ENCODE data around the gene MBNL3. TPM values are rescaled to one million over a fixed set of nuclear protein-coding genes. Genes with fewer than 3 reads are reported as not detected.

The MBNL3 gene
- total RNA-seq, 1 experiment from 2014 or later = 4.0 TPM

- no peaks in the 10 kb centered on the region for H3K36me3 Mint-ChIP-seq
- H3K27ac Mint-ChIP-seq = no peak overlapping the region
- H3K27me3 Mint-ChIP-seq (ENCODE audit: low read depth) = peaks cover 100% of the 10 kb centered on the region
- peaks cover 21% of the 10 kb centered on the region for H3K4me1 Mint-ChIP-seq
- ATAC-seq = no peak
- POLR2A ChIA-PET = no interaction called here
- no peak overlapping the region for H3K4me3 Mint-ChIP-seq
- DNase-seq (ENCODE audit: low spot score) = no peak
- no peaks in the 10 kb centered on the region for H3K9me3 Mint-ChIP-seq
- TF ChIP-seq, protein P1, sequence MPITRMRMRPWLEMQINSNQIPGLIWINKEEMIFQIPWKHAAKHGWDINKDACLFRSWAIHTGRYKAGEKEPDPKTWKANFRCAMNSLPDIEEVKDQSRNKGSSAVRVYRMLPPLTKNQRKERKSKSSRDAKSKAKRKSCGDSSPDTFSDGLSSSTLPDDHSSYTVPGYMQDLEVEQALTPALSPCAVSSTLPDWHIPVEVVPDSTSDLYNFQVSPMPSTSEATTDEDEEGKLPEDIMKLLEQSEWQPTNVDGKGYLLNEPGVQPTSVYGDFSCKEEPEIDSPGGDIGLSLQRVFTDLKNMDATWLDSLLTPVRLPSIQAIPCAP (CRISPR knock-in tag; IDR thresholded peaks at IDR 0.05) = no peak
- no peak for TF ChIP-seq NFATC4 (CRISPR knock-in tag; IDR thresholded peaks at IDR 0.05)
- TF ChIP-seq MLX (CRISPR knock-in tag; IDR thresholded peaks at IDR 0.05) = no peak
- no peak for TF ChIP-seq GRHL2 (CRISPR knock-in tag; IDR thresholded peaks at IDR 0.05; ENCODE audit: insufficient replicate concordance, severe bottlenecking)
- no peak for TF ChIP-seq FOXP1 (CRISPR knock-in tag; IDR thresholded peaks at IDR 0.05; ENCODE audit: borderline replicate concordance)
- TF ChIP-seq HMGXB4 (CRISPR knock-in tag; IDR thresholded peaks at IDR 0.05) = no peak
- TF ChIP-seq, protein P2, sequence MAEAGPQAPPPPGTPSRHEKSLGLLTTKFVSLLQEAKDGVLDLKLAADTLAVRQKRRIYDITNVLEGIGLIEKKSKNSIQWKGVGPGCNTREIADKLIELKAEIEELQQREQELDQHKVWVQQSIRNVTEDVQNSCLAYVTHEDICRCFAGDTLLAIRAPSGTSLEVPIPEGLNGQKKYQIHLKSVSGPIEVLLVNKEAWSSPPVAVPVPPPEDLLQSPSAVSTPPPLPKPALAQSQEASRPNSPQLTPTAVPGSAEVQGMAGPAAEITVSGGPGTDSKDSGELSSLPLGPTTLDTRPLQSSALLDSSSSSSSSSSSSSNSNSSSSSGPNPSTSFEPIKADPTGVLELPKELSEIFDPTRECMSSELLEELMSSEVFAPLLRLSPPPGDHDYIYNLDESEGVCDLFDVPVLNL (CRISPR knock-in tag; IDR thresholded peaks at IDR 0.05; ENCODE audit: borderline replicate concordance, low read depth) = no peak
- no peak for TF ChIP-seq ATF2 (CRISPR knock-in tag; IDR thresholded peaks at IDR 0.05; ENCODE audit: borderline replicate concordance, low read depth)
- TF ChIP-seq ZNF232 (CRISPR knock-in tag; IDR thresholded peaks at IDR 0.05) = no peak
- TF ChIP-seq, protein P3, sequence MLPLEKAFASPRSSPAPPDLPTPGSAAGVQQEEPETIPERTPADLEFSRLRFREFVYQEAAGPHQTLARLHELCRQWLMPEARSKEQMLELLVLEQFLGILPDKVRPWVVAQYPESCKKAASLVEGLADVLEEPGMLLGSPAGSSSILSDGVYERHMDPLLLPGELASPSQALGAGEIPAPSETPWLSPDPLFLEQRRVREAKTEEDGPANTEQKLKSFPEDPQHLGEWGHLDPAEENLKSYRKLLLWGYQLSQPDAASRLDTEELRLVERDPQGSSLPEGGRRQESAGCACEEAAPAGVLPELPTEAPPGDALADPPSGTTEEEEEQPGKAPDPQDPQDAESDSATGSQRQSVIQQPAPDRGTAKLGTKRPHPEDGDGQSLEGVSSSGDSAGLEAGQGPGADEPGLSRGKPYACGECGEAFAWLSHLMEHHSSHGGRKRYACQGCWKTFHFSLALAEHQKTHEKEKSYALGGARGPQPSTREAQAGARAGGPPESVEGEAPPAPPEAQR (CRISPR knock-in tag; IDR thresholded peaks at IDR 0.05) = no peak
- TF ChIP-seq, protein P4, sequence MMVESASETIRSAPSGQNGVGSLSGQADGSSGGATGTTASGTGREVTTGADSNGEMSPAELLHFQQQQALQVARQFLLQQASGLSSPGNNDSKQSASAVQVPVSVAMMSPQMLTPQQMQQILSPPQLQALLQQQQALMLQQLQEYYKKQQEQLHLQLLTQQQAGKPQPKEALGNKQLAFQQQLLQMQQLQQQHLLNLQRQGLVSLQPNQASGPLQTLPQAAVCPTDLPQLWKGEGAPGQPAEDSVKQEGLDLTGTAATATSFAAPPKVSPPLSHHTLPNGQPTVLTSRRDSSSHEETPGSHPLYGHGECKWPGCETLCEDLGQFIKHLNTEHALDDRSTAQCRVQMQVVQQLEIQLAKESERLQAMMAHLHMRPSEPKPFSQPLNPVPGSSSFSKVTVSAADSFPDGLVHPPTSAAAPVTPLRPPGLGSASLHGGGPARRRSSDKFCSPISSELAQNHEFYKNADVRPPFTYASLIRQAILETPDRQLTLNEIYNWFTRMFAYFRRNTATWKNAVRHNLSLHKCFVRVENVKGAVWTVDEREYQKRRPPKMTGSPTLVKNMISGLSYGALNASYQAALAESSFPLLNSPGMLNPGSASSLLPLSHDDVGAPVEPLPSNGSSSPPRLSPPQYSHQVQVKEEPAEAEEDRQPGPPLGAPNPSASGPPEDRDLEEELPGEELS (CRISPR knock-in tag; IDR thresholded peaks at IDR 0.05) = no peak
- no peak for TF ChIP-seq ATF1 (CRISPR knock-in tag; IDR thresholded peaks at IDR 0.05)
- TF ChIP-seq CREB1 (CRISPR knock-in tag; IDR thresholded peaks at IDR 0.05) = no peak
- CTCF ChIA-PET = no interaction called here
Observed at GRCh38 chrX:132364313-132364712, 124.5 kb downstream of the MBNL3 start.

GRCh38 chrX:132353430-132353829, 135.4 kb downstream of the MBNL3 start:
- Mint-ChIP-seq H3K27ac (no peak overlapping the region), H3K36me3 (no peaks in the 10 kb centered on the region), H3K4me3 (no peak overlapping the region), H3K9me3 (no peaks in the 10 kb centered on the region), H3K27me3 (ENCODE audit: low read depth) (peaks cover 22% of the 10 kb centered on the region), H3K4me1 (no peaks in the 10 kb centered on the region)
- ChIA-PET POLR2A (no interaction called here), CTCF (no interaction called here)
- TF ChIP-seq, protein P2 (CRISPR knock-in tag; IDR thresholded peaks at IDR 0.05; ENCODE audit: borderline replicate concordance, low read depth) = no peak
- TF ChIP-seq PRRX2 (CRISPR knock-in tag; IDR thresholded peaks at IDR 0.05) (no peak), CDX4 (CRISPR knock-in tag; IDR thresholded peaks at IDR 0.05; ENCODE audit: borderline replicate concordance) (no peak), TP53 (CRISPR knock-in tag; IDR thresholded peaks at IDR 0.05) (no peak), CTCF (IDR thresholded peaks at IDR 0.05) (no peak), CREM (CRISPR knock-in tag; IDR thresholded peaks at IDR 0.05) (no peak)
- TF ChIP-seq, protein P5, sequence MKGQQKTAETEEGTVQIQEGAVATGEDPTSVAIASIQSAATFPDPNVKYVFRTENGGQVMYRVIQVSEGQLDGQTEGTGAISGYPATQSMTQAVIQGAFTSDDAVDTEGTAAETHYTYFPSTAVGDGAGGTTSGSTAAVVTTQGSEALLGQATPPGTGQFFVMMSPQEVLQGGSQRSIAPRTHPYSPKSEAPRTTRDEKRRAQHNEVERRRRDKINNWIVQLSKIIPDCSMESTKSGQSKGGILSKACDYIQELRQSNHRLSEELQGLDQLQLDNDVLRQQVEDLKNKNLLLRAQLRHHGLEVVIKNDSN (CRISPR knock-in tag; IDR thresholded peaks at IDR 0.05) = no peak
- ATAC-seq = no peak
- DNase-seq (ENCODE audit: low spot score) = no peak
